GM18909 (cell line): Measurements from ENCODE around the gene ACAP3.
"Not testable (repeated sequence)": the region's sequence is repeated elsewhere in the genome, so short reads cannot be mapped to it uniquely, and the experiment has no call there.

Experiments
- ATAC-seq: cut with Tn5 transposase; IDR thresholded peaks from one replicate; pipeline ENCODE4 v1.9.1; 2021; ENCODE audit warnings: mild to moderate bottlenecking; ENCODE audit not compliant: unreplicated experiment, poor library complexity

The ACAP3 gene

GRCh38 chr1:1250786-1251284, 56.9 kb downstream of the ACAP3 start:
- ATAC-seq: no peak

DNA sequence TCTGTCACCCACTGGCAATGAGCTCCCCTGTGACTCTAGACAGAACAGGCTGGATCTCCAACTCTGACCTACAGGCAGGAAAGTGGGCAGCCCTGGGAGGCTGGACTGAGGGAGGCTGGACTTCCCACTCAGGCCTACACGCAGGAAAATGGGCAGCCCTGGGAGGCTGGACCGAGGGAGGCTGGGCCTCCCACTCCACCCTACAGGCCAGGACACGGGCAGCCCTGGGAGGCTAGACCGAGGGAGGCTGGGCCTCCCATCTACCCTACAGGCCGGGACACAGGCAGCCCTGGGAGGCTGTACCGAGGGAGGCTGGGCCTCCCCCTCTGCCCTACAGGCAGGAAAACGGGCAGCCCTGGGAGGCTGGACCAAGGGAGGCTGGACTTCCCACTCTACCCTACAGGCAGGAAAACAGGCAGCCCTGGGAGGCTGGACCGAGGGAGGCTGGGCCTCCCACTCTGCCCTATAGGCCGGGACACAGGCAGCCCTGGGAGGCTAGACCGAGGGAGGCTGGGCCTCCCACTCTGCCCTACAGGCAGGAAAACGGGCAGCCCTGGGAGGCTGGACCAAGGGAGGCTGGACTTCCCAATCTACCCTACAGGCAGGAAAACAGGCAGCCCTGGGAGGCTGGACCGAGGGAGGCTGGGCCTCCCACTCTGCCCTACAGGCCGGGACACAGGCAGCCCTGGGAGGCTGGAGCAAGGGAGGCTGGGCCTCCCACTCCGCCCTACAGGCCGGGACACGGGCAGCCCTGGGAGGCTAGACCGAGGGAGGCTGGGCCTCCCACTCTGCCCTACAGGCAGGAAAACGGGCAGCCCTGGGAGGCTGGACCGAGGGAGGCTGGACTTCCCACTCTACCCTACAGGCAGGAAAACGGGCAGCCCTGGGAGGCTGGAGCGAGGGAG, 59.5 kb downstream of the ACAP3 start:
- not testable (repeated sequence) for ATAC-seq

GRCh38 chr1:1247341-1247913, 60.3 kb downstream of the ACAP3 start:
- ATAC-seq: no peak

- no peak for ATAC-seq
Measured at GRCh38 chr1:1246577-1247340, 61.0 kb downstream of the ACAP3 start, which contains the start of gene C1QTNF12. TSS of gene C1QTNF12 (minus strand) at chr1:1246722. CDS start at chr1:1246690, 32 bp downstream.

DNA sequence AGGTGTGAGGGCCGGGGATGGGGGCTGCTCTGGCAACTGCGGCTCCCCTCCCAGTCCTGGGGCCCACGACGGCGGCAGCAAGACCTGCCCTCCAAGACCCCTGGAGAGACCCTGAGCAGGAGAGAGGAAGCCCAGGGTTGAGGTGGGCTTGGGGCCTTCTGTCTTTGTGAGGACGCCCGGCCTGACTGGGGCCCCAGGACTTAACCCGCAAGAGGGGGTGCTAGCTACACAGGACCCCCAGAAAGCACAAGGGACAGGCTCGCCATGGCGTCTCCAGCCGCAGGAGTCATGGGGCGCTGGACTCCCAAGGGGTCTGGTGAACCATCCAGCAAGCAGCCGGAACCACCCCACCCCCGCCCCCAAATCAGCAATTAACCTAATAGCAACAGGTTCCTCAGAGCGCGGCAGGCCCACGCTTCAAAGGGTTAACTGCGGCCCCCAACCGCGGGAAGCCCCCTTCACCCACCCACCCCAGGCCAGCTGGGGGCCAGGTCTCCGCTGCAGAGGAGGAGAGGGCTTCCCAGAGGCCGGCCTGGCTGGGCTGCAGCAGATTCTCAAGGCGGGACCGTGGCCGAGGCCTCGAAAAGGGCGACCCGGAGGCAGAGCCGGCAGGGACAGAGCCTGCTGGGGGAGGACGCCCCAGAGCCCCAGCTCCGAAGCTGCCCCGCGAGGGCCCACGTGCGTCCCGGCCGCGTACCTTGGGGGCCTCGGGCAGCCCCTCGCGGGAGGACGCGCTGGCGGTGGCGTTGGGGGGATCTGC, 61.7 kb downstream of the ACAP3 start:
- ATAC-seq: no peak

GRCh38 chr1:1245178-1245816, 62.4 kb downstream of the ACAP3 start:
- no peak for ATAC-seq

DNA sequence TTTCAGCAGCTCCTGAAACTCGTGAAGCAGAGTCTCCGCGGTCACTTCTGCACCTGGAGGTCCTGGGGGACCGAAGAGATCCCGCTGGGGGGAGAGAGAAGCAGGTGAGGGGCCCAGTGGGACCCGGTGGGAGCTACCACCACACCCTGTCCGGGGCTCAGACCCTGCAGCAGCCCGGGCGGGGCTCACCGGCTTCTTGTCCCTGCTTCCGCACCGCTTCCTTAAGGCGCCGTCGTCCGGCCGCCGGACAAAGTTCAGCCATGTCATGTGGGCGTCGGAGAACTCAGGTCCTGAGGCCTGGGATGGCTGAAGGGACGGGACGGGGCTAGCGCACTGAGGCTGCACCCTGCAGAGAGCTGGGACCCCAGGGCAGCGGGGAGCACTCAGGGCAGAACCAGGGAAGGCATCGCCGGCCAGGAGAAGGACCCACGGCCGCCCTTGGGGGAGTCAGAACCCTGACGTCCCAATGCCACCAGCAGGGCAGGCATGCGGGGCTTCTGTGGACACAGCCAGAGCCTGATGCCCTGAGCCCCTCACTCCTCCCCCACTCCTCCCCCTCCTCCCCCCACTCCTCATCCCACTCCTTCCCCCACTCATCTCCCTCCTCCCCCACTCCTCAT, 63.4 kb downstream of the ACAP3 start:
- no peak for ATAC-seq

DNA sequence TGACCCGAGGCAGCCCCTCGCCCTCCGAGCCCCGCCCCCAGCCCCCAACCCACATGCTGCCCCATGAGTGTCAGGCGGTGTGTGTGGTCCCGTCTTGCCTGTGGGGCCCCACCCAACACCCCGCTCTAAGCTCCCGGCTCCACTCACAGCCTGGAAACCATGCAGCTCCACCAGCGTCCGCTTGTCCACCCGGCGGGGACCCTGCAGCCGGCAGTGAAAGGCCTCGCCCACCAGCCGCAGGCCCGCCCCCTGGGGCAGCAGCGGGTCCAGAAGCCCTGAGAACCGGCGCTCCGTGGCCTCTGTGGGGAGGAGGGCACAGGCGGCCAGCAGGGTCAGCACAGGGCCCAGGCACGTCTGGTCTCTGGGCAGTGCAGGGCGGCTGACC, 63.9 kb downstream of the ACAP3 start:
- ATAC-seq: no peak

GRCh38 chr1:1243266-1243660, 64.5 kb downstream of the ACAP3 start:
- no peak for ATAC-seq

DNA sequence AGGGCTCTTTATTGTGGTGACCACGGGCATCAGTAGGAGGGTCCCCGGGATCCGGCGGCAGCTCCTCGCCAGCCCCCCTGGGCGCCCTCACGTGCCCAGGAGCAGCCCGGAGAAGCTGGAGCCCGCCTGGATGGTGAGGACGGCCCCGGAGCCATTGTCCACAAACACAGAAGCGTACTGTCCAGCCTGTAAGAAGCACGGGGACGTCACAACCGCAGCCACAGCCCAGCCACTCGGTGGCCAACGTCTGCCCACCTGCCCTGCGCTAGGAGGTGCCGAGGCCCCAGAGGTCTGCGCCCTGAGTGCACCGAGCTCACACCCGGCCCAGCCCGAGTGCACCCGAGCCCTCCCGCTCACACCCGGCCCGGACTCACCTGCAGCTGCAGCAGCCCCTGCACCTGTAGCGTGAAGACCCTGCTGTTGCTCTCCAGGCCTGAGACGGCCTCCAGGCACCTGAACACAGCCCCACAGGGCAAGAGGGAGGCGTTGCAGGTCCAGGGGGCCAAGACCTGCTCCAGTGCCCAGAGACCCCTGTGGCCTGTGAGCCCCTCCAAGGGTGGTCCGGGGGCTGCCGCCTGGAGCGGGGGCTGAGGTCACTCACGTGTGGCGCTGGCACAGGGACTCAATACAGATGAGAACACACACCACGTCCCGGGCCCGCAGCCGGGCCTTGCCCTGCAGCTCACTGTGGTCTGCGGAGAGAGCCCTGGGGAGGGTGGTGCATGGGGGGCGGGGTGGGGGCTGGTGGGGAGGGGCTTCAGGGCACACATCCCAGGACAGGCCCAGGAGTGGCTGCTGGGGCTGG, 65.1 kb downstream of the ACAP3 start:
- ATAC-seq: no peak
